GM12864 (cell line): Measurements from ENCODE around the gene RBM23.

Source experiments
- DNase-seq: peaks from one replicate; pipeline ENCODE4 v3.0.0-alpha.2; 2011; ENCODE audit warnings: low read depth
- H3K4me3 ChIP-seq: 2 replicates; pipeline ENCODE4 v1.5.1; 2011; ENCODE audit warnings: mild to moderate bottlenecking, low read depth, low read length, control low read depth
- CTCF ChIP-seq: IDR thresholded peaks from 2 replicates; pipeline ENCODE4 v1.5.1; 2011; ENCODE audit warnings: low read depth, mild to moderate bottlenecking, moderate library complexity, low read length, control low read depth, inconsistent platforms; ENCODE audit errors: missing control alignments

Gene RBM23

GRCh38 chr14:22887260-22887989 is 31.5 kb downstream of the RBM23 start:
- no peak for TF ChIP-seq CTCF
- peak; percentile 90 for DNase-seq
- H3K4me3 ChIP-seq: peak overlapping the region; percentile 68

GRCh38 chr14:22886500-22887259 is 32.3 kb downstream of the RBM23 start:
- DNase-seq: peak; percentile 68

GRCh38 chr14:22885975-22886374 is 33.0 kb downstream of the RBM23 start:
- TF ChIP-seq CTCF: no peak
- DNase-seq: no peak
- H3K4me3 ChIP-seq: peak overlapping the region; percentile 68

More at GRCh38 chr14:22886500-22887259, 32.3 kb downstream of the RBM23 start:
- peak; percentile 42 for TF ChIP-seq CTCF
- H3K4me3 ChIP-seq: peak overlapping the region; percentile 68

GRCh38 chr14:22884738-22885523 is 34.0 kb downstream of the RBM23 start:
- TF ChIP-seq CTCF: no peak
- no peak overlapping the region for H3K4me3 ChIP-seq
- no peak for DNase-seq

- no peak for TF ChIP-seq CTCF
- H3K4me3 ChIP-seq: no peak overlapping the region
- DNase-seq: no peak
Measured at GRCh38 chr14:22884076-22884737, 34.7 kb downstream of the RBM23 start.

GRCh38 chr14:22883173-22883976 is 35.6 kb downstream of the RBM23 start, which contains the start of gene REM2:
TSS of gene REM2 (plus strand) at chr14:22883222. CDS start at chr14:22883288, 66 bp downstream.
- no peak for DNase-seq
- no peak within 1 kb of the TSS for H3K4me3 ChIP-seq
- TF ChIP-seq CTCF: no peak
